HG02759 (cell line): Measurements from ENCODE around the gene RABEP1.
A peak's percentile ranks its signal among the peaks of the same experiment; 100 is the strongest.
"Not testable (repeated sequence)": the region's sequence is repeated elsewhere in the genome, so short reads cannot be mapped to it uniquely, and the experiment has no call there.

Source experiments
- ATAC-seq: cut with Tn5 transposase; IDR thresholded peaks from one replicate; pipeline ENCODE4 v1.9.1; 2021; ENCODE audit warnings: mild to moderate bottlenecking, moderate library complexity; ENCODE audit not compliant: unreplicated experiment

Gene RABEP1

GRCh38 chr17:5281814-5282641 lies at the start of gene RABEP1:
Gene RABEP1 (plus strand): TSS chr17:5282284. CDS start chr17:5282487, 203 bp downstream.
- peak; percentile 86 for ATAC-seq

- not testable (repeated sequence) for ATAC-seq
Measured at GRCh38 chr17:5233492-5233891, 48.6 kb upstream of the RABEP1 start.

- ATAC-seq, result peak; percentile 66
Measured at GRCh38 chr17:5234645-5235576, 47.2 kb upstream of the RABEP1 start, which contains the start of gene SCIMP. Gene SCIMP (minus strand): TSS chr17:5234860. CDS start chr17:5234755, 105 bp downstream.

- no peak for ATAC-seq
Measured at GRCh38 chr17:5236938-5237540, 45.0 kb upstream of the RABEP1 start.

GRCh38 chr17:5237541-5238016 lies 44.5 kb upstream of the RABEP1 start:
- no peak for ATAC-seq

GRCh38 chr17:5238333-5238732 lies 43.8 kb upstream of the RABEP1 start:
- ATAC-seq, result no peak

GRCh38 chr17:5239769-5240168 lies 42.3 kb upstream of the RABEP1 start:
- not testable (repeated sequence) for ATAC-seq

GRCh38 chr17:5241861-5242671 lies 40.0 kb upstream of the RABEP1 start:
- peak; percentile 41 for ATAC-seq

- no peak for ATAC-seq
Measured at GRCh38 chr17:5247621-5248020, 34.5 kb upstream of the RABEP1 start.

GRCh38 chr17:5248821-5249479 lies 33.1 kb upstream of the RABEP1 start:
- no peak for ATAC-seq

GRCh38 chr17:5249615-5250014 lies 32.5 kb upstream of the RABEP1 start:
- no peak for ATAC-seq

- ATAC-seq, result no peak
Measured at GRCh38 chr17:5254414-5254813, 27.7 kb upstream of the RABEP1 start.

GRCh38 chr17:5254903-5255521 lies 27.1 kb upstream of the RABEP1 start:
- ATAC-seq, result no peak

GRCh38 chr17:5257124-5257523 lies 25.0 kb upstream of the RABEP1 start:
- no peak for ATAC-seq

GRCh38 chr17:5260542-5260941 lies 21.5 kb upstream of the RABEP1 start:
- no peak for ATAC-seq

GRCh38 chr17:5262416-5262991 lies 19.6 kb upstream of the RABEP1 start:
- no peak for ATAC-seq

- ATAC-seq, result no peak
Measured at GRCh38 chr17:5263441-5263840, 18.6 kb upstream of the RABEP1 start.

GRCh38 chr17:5264893-5265292 lies 17.2 kb upstream of the RABEP1 start:
- no peak for ATAC-seq
